Right ventricle myocardium inferior (tissue), 1 donor: ENCODE data around the gene PDGFRA. TPM values are rescaled to one million over a fixed set of nuclear protein-coding genes. Genes with fewer than 3 reads are reported as not detected.
A peak's percentile ranks its signal among the peaks of the same experiment; 100 is the strongest.

Experiments used
- ATAC-seq: fragments of 200-7000 bp; cut with Tn5 transposase; one replicate; pipeline ENCODE4 v1.9.1; 2020; ENCODE audit warnings: mild to moderate bottlenecking, moderate library complexity
- DNase-seq: peaks from one replicate; pipeline ENCODE4 v3.0.0; 2021; ENCODE audit errors: missing footprints
- intact Hi-C: fragments of 100-400 bp; cut with DNase I; formaldehyde crosslinking; loops from one replicate; pipeline ENCODE4 v1.11.0; 2022
- long read RNA-seq: library from polyadenylated mRNA; unstranded; transcript quantifications from one replicate; pipeline ENCODE4 v2.0.0, GENCODE V29; 2021
- total RNA-seq: library from RNA; stranded (reverse); fragmentation: NEBNext Ultra II Directional; extraction: Animal tissue kit (Norgen Biotek cat#: 25700); gene quantifications from one replicate; pipeline ENCODE4 v1.2.1, GENCODE V29; 2021
- donor health status: DM: no; HTN: yes; CAD: no; lungs with severe emphysema.

Gene PDGFRA
- 38.5 TPM for total RNA-seq
- long read RNA-seq, full-length matches to known transcripts = 3 of 8 reads
- long read RNA-seq, partial matches to known transcripts = 3 of 8 reads
- long read RNA-seq, other reads (novel, unspliced or antisense) = 2 of 8 reads

DNA sequence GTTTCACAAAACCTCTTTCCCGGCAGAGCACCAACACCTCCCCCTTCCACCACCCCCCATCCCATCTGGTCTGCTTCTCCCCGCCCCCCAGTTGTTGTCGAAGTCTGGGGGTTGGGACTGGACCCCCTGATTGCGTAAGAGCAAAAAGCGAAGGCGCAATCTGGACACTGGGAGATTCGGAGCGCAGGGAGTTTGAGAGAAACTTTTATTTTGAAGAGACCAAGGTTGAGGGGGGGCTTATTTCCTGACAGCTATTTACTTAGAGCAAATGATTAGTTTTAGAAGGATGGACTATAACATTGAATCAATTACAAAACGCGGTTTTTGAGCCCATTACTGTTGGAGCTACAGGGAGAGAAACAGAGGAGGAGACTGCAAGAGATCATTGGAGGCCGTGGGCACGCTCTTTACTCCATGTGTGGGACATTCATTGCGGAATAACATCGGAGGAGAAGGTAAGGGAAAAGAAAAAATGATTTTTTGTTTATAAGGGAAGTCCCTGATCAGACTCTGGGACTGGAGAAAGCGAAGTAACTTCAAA is at the start of gene PDGFRA:
Gene PDGFRA, plus strand, starts transcription at position 333 of the 541 bp plus-strand sequence. CDS start 29,476 bp downstream, outside the sequence.
- ATAC-seq = peak; percentile 59
- DNase-seq = peak; percentile 80
- intact Hi-C loops = loop anchor here (5.0 kb wide), 1 partner anchor 1032 kb away; no protein-coding TSS in a partner anchor

DNA sequence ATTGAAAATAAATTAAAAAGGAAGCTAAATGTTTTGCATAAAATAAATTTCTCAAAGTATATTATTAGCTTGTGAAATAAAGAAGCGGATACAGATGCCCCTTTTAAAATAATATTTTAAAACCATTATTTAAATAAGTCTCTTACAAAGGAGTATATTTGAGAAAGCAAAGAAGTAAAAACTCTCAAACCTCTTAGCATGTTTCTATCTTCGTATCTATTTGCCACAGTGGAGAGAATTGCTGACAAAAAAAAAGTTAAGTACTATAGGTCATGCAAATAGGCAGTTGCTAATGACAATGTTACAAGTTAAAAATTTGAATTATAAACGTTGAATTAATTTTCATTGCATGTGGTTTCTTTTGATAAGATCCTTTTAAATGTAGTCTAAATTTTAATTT is 44.5 kb upstream of the PDGFRA start:
- ATAC-seq = no peak

DNA sequence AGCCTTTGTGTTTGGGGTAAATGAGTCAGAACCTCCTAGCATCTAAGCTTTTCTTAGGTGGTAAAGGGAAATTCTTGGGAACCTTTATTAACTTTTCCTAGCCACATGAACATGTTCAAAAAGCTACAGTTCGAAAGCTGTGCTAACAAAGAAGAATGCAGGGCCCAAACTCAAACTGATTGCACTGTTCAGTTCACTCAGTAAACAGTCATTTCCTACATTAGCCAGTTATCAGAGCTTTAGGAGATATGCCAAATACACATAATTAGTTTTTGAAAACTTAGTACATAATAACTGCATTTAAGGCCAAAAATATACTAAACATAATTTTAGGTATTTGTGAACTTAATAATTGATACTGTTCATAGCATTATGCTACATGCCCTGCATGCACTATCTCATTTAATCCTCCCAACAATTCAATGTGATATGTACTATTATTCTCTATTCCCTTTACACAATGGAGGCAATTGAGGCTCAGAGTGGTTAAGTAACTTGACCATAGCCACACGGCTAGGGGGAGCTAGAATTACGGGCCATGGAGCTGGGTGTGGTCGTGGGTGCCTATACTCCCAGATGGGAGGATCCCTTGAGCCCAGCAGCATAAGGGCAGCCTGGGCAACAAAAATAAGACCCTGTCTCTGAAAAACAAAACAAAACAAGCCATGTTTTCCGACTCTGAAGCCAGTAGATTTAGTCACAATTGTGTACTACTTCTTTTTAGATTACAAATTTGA is 43.9 kb upstream of the PDGFRA start:
- DNase-seq = no peak
- no peak for ATAC-seq
- intact Hi-C loops = loop anchor here (10.0 kb wide), 1 partner anchor 50 kb away; no protein-coding TSS in a partner anchor

More for the DNA sequence above, 44.5 kb upstream of the PDGFRA start:
- DNase-seq = no peak
- intact Hi-C loops = loop anchor here (10.0 kb wide), 1 partner anchor 50 kb away; no protein-coding TSS in a partner anchor

DNA sequence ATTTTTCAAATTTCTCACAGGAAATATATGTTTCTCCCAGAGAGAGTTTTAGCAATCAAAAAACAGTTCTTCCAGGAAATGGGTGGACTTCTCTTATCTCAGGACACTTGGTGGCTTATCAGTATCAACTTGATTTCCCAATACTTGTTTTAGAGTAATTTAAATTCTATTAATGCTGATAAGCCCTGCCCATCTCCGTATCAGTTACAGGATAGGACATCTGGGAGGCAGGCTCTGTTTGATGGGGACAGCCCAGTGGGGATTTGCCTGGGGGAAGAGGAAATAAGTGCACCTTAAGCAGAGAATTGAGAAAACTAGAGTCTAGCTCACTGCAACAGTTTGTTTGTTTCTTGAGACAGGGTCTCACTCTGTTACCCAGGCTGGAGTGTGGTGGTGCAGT is 43.2 kb upstream of the PDGFRA start:
- DNase-seq (no peak), ATAC-seq (no peak)
- intact Hi-C loops = loop anchor here (10.0 kb wide), 1 partner anchor 51 kb away; no protein-coding TSS in a partner anchor

DNA sequence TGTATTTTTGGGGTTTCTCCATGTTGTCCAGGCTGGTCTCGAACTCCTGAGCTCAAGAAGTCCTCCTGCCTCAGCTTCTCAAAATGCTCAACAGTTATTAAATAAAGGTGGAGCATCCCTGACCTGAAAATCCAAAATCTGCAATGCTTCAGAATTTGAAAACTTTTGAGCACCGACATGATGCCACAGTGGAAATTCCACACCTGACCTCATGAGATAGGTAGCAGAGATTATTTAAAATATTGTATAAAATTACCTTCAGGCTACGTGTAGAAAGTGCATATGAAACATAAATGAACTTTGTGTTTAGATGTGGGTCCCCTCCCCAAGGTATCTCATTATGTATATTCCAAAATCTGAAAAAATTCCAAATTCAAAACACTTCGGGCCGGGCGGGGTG is 42.7 kb upstream of the PDGFRA start:
- DNase-seq (no peak), ATAC-seq (no peak)
- intact Hi-C loops = loop anchor here (10.0 kb wide), 1 partner anchor 52 kb away; no protein-coding TSS in a partner anchor

DNA sequence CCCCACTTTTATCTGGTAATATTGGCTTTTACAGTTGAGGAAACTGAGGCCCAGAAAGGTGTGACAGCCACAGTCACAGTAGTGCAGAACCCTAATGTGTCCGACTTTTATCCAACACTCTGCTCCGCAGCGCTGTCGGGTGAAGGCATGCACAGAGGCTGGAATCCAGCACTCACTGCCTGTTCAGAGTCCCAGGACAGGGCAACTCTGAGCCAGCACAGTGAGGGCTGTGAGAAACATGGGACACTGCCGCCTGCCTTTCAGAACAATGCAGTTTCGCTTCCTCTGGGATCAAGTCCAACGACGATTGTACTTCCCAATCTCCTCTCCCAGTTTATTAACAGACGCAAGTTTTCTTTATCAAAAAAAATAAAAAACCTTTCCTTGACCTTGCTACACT is 41.9 kb upstream of the PDGFRA start:
- intact Hi-C loops = loop anchor here (10.0 kb wide), 1 partner anchor 52 kb away; no protein-coding TSS in a partner anchor
- ATAC-seq (peak; percentile 78), DNase-seq (no peak)

DNA sequence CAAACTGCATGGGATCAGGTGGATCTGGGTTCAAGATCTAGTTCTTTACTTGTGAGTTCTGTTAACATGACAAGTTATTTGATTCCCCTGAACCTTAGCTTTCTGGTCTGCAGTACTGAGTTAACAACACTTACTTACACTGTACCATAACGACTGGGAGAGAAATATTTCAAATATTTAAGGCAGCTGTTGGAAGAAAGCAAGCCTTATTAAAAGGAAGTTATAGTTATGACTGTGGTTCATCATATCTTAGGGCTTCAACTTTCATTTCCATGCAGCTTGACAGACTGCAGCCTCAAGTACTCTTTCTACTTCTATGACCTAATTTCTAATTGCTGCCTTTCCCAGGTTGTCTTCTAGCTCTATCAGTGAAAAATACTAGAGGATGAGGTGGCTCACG is 40.0 kb upstream of the PDGFRA start:
- ATAC-seq = no peak
- no peak for DNase-seq
- intact Hi-C loops = loop anchor here (10.0 kb wide), 1 partner anchor 54 kb away; no protein-coding TSS in a partner anchor

DNA sequence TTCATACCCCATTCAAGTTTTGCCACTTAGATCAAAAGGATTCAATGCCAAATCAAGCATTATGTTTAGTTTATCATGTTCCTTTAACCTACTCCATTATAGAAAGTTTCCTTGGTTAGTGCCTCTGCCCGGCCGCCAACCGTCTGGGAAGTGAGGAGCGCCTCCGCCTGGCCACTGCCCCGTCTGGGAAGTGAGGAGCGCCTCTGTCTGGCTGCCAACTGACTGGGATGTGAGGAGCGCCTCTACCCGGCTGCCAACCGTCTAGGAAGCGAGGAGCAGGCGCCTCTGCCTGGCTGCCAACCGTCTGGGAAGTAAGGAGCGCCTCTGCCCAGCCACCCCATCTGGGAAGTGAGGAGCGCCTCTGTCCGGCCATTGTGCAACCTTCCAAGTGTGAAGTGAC is 36.3 kb upstream of the PDGFRA start:
- ATAC-seq = no peak
- DNase-seq = no peak
- intact Hi-C loops = no loop called here

DNA sequence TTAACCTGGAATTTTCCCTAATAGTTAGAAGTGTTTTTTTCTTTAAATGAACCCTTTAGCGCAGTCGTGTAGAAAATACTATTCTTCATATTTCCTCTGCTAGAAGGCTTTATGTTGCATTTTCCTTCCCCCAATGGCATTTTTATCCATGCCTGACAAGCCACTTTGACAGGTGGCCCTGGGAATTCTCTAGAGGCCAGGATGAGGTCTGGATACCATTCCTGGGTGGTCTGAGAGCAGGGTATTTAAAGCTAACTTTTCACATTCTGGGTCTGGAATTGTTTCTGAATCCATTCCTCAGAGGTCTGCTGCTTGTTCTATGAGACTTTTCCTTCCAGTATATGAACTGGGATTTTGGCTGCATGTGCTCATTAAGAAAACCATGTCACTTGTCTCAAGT is 31.2 kb upstream of the PDGFRA start:
- no peak for DNase-seq
- intact Hi-C loops = no loop called here

DNA sequence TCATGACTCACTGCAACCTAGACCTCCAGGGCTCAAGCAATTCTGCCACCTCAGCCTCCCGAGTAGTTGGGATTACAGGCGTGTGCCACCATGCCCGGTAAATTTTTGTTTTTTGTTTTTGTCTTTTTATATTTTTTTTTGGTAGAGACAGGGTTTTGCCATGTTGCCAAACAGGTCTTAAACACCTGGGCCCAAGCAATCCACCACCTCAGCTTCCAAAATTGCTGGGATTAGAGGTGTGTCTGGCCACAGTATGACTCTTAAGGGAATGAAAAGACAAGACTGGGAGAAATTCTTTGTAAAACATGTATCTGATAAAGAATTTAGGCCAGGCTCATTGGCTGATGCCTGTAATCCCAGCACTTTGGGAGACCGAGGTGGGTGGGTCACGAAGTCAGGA is 29.2 kb upstream of the PDGFRA start:
- ATAC-seq = no peak
- intact Hi-C loops = no loop called here
- no peak for DNase-seq

More for the DNA sequence above, 31.2 kb upstream of the PDGFRA start:
- ATAC-seq = no peak

DNA sequence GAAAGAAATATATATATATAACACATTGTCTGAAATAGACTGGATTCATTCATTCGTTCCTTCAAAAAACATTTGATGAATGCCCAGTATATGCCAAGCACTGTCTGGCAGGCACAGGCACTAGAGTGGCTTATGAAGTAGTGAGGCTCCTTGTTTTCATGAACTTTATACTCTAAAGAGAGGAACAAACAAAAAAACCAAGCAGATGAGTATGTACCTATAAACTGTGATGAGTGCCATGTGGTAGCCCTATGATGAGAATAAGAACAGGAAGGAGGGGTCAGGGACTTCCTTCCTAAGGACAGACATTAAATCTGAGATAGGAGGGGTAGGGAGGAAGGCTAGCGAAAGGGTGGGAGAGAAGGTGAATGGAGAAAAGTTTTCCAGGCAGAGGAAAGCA is 19.5 kb upstream of the PDGFRA start:
- DNase-seq = no peak
- ATAC-seq = no peak
- intact Hi-C loops = loop anchor here (5.0 kb wide), 1 partner anchor 147 kb away; the partner anchor contains the start of gene CHIC2

DNA sequence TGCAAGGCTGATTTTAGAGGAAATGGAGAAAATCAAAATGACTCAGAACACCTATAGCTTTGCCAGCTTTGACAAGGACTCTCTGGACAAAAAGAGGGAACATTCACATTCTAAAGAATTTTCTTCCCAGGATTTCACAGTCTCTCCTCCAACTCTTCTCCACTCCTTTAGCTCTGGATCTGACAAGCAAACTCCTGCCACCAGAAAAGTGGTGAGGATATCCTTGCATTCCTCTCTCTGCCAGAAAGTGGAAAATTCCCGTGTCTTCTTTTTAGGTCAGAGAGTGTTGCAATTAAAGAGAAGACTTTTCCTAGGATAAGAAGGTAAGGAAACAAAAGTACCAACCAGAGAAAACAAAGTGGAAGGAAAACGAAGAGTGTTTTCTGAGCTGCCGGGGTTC is 16.1 kb upstream of the PDGFRA start:
- ATAC-seq = no peak
- intact Hi-C loops = loop anchor here (5.0 kb wide), 1 partner anchor 151 kb away; the partner anchor contains the start of gene CHIC2

DNA sequence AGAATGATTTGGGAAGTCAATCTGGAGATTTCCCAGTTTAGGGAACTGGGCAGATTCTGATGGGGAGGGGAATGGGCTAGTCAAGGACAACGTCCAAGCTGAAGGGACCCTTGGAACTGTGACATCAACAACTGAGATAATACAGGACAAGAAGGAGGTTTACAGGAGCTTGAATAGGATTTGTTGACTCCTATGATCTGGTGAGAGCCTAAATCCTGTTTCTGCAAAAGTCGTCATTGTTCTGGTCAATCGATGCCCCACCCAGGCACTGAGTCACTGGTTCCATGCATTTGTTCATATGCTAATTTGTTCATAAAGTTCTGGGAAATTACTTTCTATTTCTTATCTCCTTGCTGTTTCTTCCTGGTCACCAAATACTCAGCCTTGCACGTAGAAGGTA is 15.3 kb upstream of the PDGFRA start:
- no peak for ATAC-seq

More for the DNA sequence above, 16.1 kb upstream of the PDGFRA start:
- no peak for DNase-seq

DNA sequence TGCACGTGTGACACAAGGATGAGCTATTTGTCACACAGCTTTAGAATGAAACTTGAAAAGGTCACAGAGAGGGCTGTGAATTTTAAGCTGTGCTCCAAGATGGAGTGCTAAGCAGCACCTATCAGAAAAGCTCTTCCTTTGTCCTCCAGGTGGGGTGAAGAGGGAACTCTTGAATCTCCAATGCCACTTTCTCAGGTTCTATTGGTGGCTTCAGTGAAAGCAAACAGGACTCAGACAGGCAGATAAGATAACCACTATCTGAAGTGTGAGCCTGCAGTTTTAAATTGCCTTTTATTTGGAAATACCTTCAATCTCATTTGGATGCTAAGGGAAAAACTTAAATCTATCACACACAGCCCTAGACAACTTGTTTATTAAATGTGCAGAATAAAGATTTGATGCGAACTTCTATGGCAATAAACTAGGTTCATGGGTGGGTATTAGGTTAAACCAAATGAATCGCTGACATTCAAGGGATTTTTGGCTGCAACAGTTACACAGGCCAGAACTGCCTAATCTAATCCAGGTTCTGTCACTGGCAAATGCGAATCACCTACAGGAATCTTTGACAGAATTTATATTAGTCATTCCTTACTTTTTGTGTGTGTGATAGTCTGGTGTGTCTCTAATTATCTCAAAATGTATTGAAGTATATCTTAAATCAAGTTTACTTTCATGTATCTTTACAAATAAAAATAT is 13.6 kb upstream of the PDGFRA start:
- intact Hi-C loops = loop anchor here (5.0 kb wide), 3 partner anchors 308 to 1203 kb away; no protein-coding TSS in a partner anchor
- DNase-seq (no peak), ATAC-seq (no peak)

More for the DNA sequence above, 15.3 kb upstream of the PDGFRA start:
- intact Hi-C loops = loop anchor here (5.0 kb wide), 1 partner anchor 151 kb away; the partner anchor contains the start of gene CHIC2
- DNase-seq = no peak

DNA sequence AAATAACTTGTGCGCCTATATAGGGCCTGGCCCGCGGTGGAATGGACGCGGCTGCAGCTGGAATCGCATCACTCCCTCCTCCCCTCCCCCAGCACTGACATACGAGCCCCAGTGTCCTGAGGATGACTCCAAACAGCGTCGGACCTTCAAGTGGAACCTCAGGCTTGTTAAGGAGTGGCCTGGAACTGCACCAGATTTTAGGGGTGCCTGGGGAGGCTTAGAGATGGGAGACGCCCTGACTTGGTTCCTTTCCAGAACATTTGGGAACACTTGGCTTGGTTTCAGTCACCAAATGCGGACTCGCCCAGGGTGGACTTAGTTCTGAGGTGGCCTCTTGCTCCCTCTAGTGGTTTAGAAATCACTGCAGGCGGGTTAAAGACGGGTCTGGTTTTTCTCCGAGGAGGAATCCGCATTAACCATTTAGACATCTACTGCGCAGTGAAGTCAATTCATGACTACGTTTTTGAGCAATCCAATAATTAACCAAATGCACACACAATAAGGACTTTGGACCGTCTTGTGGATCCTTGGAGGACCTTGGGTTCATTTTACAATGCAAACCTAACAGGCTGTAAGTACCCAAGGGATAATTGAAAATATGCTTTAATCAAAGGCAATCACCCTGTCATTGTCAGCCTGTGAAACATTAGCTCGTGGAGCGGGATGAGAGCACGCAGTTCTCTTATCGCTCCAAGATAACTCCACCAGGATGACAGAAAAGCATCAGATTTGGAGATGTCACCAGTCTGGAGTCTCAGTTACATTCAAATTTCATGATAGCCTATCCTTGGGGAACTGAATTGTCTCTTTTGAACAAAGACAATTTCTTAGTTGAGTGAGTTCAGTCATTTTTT is 11.2 kb upstream of the PDGFRA start:
- ATAC-seq = peak; percentile 97

DNA sequence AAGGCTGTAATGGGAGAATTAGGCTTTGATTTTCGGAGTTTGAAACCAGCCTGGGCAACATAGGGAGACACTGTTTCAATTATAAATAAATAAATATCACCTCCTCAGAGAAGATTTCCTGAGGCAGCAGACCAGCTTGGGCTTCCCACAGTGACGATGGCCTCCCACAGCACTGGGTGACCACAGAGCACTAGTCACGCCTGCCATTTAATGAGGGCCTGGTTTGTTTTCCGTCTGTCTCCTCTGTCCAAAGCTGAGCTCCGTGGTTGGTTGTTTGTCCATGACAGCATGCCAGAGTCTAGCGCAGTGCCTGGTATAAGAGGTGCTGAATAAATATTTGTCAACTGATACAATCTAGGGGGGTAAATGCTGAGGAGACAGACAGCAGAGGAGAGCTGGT is 10.4 kb upstream of the PDGFRA start:
- intact Hi-C loops = loop anchor here (2.0 to 5.0 kb wide), 4 partner anchors 288 to 1206 kb away; no protein-coding TSS in a partner anchor
- ATAC-seq (no peak), DNase-seq (no peak)

More for the DNA sequence above, 11.2 kb upstream of the PDGFRA start:
- intact Hi-C loops = loop anchor here (2.0 to 5.0 kb wide), 4 partner anchors 287 to 1206 kb away; no protein-coding TSS in a partner anchor
- peak; percentile 83 for DNase-seq

DNA sequence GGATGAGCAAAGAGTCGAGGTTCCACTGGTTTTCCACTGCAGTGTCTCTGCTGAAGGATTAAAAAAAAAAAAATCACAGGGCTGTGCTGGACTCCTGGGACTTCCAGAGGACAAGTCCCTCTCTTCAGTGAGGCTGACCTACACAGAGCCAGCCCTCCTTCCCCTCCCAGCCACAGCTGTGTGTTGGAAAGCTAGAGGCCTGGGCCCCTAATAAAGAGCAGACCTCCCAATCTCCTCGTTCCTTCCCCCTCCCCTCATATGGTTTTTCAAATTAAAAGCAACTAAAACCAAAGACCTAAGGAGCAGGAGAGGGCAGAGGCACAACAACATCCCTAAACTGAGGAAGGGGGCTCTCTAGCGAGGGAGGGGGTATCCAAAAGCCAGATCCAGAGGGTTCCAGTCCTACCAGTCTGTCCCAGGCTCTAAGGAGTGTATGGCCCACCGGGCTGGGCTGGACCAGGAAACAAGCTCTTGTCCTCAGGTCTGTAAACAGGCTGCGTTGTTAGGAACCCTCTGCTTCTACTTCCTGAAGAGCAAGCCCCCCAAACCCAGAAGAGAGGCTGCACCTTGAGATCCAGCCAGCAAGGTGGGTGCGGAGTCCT is 4.0 kb upstream of the PDGFRA start:
- intact Hi-C loops = loop anchor here (5.0 kb wide), 1 partner anchor 1028 kb away; no protein-coding TSS in a partner anchor
- no peak for ATAC-seq
- DNase-seq = no peak
